HG02763 (cell line): ENCODE measurements around the gene TRIM72.
"Not testable (repeated sequence)": the region's sequence is repeated elsewhere in the genome, so short reads cannot be mapped to it uniquely, and the experiment has no call there.

Experiments used
- ATAC-seq: cut with Tn5 transposase; IDR thresholded peaks from one replicate; pipeline ENCODE4 v1.9.1; 2021; ENCODE audit warnings: mild to moderate bottlenecking, moderate library complexity; ENCODE audit not compliant: unreplicated experiment

TRIM72 gene

GRCh38 chr16:31278853-31279252 lies 64.9 kb downstream of the TRIM72 start:
- not testable (repeated sequence) for ATAC-seq
